Endothelial cell of umbilical vein (primary cell): ENCODE data around the gene MANF.

Source experiments
- CTCF ChIP-seq, 2 donors: IDR thresholded peaks; 1 replicate in 1 of 2; 2 replicates in 1 of 2; pipeline ENCODE4 v1.5.1; 2011; ENCODE audit warnings: low read length in 2 of 2, mild to moderate bottlenecking in 2 of 2, moderate library complexity in 2 of 2, control low read depth in 1 of 2, inconsistent platforms in 1 of 2, low read depth in 1 of 2; ENCODE audit not compliant: insufficient read depth in 1 of 2; ENCODE audit errors: extremely low read depth in 1 of 2
- GATA2 ChIP-seq: IDR thresholded peaks from 2 replicates; pipeline ENCODE4 v1.7.0; 2011; ENCODE audit warnings: low read depth, mild to moderate bottlenecking, moderate library complexity, mixed read lengths, low read length; ENCODE audit not compliant: insufficient read length, insufficient read depth
- JUN ChIP-seq: IDR thresholded peaks from 2 replicates; pipeline ENCODE4 v1.6.1; 2011; ENCODE audit warnings: borderline replicate concordance, low read depth; ENCODE audit not compliant: insufficient read length, insufficient read depth
- MAX ChIP-seq: IDR thresholded peaks from 2 replicates; pipeline ENCODE4 v1.6.1; 2011; ENCODE audit not compliant: insufficient read depth, insufficient read length
- POLR2A ChIP-seq: IDR thresholded peaks from 2 replicates; pipeline ENCODE4 v1.6.1; 2012; ENCODE audit warnings: low read depth, mild to moderate bottlenecking, control low read depth, low read length
- POLR2AphosphoS5 ChIP-seq: IDR thresholded peaks from 2 replicates; pipeline ENCODE4 v1.6.1; 2012; ENCODE audit warnings: low read depth, mild to moderate bottlenecking, control low read depth, low read length, moderate library complexity; ENCODE audit not compliant: insufficient read depth

- TF ChIP-seq CTCF (IDR thresholded peaks at IDR 0.05; ENCODE audit: extremely low read depth in 1 of 2, insufficient read depth in 1 of 2, low read depth in 1 of 2, low read length in 2 of 2) (no peak), POLR2AphosphoS5 (no peak), JUN (no peak), POLR2A (no peak), MAX (no peak), GATA2 (no peak)
Observed at GRCh38 chr3:51434110-51434509, 49.0 kb downstream of the MANF start.
